GM21786 (cell line): ENCODE results near the gene LILRA1.
"Not testable (repeated sequence)": the region's sequence is repeated elsewhere in the genome, so short reads cannot be mapped to it uniquely, and the experiment has no call there.

Source experiments
- ATAC-seq: cut with Tn5 transposase; IDR thresholded peaks from one replicate; pipeline ENCODE4 v1.9.1; 2021; ENCODE audit not compliant: unreplicated experiment

The LILRA1 gene

DNA sequence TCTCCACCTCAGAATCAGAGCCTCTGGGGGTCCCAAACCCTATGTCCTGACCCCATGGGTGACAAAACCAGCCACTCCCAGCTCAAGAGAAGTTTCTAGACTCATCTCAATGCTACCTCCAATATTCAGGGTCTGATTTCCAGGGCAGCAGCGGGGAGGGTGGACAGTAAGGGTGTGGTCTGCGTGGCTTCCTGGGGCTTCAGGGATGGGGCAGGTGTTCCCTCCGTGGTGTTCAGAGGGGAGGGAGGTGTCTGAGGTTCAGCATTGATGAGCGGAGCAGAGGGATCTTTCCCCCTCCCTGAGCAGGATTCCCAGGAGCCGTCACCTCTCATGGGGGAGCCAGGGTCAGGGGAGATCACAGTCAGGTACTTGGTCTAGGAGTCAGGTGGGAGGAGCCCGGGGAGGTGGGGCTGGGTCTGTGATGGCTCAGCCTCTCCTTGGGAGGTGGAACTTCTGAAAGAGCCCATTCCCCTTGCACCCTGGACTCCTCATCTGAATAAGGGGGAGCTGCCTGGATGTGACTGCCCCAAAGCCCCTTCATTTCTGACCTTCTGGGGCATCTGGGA lies 16.9 kb upstream of the LILRA1 start:
- ATAC-seq: no peak

DNA sequence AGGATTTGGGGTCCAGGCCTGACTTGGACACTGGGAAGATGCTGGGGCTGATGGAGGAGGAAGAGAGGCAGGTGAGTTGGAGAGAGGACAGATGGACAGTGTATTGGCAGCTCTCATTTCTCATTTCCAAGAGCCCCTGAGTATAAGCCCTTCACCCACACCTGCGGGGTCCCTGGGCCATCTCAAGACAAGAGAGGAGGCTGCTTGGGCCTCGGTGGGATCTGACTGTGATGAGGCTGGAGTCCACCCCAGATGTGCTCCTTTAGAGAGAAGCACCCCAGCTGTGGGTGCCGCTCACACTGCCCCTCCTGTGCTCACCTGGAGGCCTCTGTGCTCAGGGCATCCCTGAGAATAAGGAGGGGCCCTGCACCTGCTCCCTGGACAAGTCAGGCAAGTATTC lies 16.1 kb upstream of the LILRA1 start:
- no peak for ATAC-seq

DNA sequence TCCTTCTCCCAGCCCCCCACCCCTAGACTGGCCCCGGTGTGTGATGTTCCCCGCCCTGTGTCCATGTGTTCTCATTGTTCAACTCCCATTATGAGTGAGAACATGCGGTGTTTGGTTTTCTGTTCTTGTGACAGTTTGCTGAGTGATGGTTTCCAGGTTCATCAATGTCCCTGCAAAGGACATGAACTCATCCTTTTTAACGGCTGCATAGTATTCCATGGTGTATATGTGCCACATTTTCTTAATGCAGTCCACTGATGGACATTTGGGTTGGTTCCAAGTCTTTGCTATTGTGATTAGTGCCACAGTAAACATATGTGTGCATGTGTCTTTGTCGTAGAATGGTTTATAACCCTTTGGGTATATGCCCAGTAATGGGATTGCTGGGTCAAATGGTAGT lies 15.2 kb upstream of the LILRA1 start:
- ATAC-seq: not testable (repeated sequence)

GRCh38 chr19:54586397-54586796 lies 7.0 kb upstream of the LILRA1 start:
- ATAC-seq: no peak

DNA sequence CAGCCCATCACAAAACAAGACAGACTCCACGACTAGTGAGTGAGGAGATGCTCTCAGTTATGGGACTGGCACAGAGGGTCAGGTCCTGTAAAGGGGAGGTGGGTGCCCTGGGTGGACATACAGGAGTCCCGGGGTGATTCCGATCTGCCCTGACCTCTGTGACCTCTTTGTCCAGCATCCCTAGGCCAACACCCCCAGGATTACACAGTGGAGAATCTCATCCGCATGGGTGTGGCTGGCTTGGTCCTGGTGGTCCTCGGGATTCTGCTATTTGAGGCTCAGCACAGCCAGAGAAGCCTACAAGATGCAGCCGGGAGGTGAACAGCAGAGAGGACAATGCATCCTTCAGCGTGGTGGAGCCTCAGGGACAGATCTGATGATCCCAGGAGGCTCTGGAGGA lies 6.4 kb upstream of the LILRA1 start:
- ATAC-seq: no peak

- not testable (repeated sequence) for ATAC-seq
These were observed 647 bp downstream of the LILRA1 start for GRCh38 chr19:54593931-54594626.

DNA sequence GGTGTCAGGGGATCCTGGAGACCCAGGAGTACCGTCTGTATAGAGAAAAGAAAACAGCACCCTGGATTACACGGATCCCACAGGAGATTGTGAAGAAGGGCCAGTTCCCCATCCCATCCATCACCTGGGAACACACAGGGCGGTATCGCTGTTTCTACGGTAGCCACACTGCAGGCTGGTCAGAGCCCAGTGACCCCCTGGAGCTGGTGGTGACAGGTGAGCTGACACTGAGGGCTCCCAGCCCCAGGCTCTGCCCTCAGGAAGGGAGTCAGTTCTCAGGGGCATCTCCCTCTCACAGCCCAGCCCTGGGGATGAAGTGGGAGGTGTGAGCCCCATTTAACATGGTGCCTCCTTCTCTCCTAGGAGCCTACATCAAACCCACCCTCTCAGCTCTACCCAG lies 1.3 kb downstream of the LILRA1 start:
- ATAC-seq: no peak

DNA sequence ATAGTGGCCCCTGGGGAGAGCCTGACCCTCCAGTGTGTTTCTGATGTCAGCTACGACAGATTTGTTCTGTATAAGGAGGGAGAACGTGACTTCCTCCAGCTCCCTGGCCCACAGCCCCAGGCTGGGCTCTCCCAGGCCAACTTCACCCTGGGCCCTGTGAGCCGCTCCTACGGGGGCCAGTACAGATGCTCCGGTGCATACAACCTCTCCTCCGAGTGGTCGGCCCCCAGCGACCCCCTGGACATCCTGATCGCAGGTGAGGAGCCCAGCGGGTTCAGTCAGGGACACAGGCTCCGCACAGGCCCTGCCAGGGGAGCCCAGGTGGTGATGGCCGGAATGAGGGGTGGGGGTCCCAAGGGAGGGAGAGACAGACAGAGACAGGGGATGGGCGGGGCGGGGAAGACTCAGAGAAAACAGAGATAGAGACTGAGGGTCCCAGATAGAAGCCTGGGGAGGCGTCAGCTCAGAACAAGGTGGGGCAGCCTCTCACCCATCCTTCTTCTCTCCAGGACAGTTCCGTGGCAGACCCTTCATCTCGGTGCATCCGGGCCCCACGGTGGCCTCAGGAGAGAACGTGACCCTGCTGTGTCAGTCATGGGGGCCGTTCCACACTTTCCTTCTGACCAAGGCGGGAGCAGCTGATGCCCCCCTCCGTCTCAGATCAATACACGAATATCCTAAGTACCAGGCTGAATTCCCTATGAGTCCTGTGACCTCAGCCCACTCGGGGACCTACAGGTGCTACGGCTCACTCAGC lies 2.4 kb downstream of the LILRA1 start:
- not testable (repeated sequence) for ATAC-seq

GRCh38 chr19:54600212-54600611 lies 6.8 kb downstream of the LILRA1 start:
- no peak for ATAC-seq

GRCh38 chr19:54606230-54606629 lies 12.8 kb downstream of the LILRA1 start:
- ATAC-seq: no peak

DNA sequence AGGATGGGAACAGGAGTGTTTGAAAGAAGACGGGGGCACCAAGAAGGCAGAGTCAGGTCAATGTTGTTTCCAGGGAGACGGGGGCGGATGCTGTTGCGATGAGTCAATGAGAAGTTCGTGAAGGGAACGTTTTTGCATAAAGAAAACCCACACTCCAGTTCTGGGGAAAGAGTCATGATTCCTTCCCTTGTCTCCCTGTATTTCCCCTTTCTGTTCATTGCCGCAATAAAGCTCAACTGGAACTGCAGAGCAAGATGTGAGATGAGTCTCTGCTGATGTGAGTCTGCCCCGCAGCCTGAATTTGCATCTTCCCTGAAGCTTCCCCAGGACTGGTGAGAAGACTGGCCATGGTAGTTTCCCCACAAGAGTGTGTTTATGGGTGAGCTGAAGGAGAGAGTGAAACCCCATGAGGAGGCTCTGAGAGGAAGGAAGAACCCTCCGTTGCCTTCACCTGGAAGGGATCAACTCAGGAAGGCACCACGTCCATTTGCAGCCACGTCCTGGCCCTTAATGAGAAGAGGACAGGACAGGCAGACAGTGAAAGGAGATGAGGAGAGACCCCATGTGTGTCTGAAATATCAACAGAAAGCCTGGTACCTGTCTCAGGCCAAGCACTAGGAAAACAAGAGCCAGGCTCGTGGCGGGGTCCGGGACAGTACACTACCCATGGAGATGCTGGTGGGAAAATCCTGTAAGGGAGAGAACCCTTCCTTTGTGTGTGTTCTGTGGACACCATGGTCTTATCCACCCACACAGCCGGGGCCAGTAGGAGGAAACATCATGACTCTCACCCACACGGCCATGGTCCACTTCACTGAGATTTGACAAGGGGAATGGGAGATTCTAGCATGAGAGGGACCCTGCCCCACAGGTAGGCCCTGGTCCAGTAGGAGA lies 13.7 kb downstream of the LILRA1 start:
- peak; percentile 68 for ATAC-seq

DNA sequence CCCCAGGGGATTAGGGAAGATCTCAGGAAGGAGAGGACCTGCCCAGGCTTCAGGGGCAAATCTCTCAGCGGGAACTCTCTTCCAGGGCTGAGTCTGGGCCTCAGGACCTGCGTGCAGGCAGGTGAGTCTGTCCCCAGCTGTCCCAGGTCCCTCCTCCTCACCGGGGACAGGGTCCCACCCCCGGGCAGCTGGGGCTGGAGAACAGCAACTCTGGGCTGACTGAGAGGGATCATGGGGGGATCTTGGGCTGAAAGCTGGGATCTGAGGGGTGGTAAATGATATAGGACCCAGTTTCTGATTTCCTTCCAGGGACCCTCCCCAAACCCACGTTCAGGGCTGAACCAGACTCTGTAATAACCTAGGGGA lies 14.3 kb downstream of the LILRA1 start:
- ATAC-seq: no peak

GRCh38 chr19:54608205-54608604 lies 14.8 kb downstream of the LILRA1 start:
- ATAC-seq: no peak

DNA sequence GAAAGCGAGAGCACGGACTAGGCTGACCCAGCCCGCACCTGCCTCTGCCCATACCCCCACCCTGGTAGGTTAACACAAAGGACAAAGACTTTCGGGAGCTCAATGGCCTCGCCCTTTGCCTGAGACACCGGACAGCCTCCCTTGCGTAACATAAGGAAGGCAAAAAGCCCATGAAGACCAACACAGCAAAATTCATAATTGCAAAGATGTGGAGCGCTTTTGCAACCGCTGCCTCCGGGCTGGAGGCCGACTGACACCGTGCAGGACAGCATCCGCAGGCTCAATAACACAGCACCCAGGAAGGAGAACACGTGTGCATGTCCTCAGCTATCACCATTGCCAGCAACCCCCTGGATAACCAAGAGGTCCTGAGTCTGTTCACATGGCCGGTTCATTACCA lies 15.4 kb downstream of the LILRA1 start:
- ATAC-seq: no peak

DNA sequence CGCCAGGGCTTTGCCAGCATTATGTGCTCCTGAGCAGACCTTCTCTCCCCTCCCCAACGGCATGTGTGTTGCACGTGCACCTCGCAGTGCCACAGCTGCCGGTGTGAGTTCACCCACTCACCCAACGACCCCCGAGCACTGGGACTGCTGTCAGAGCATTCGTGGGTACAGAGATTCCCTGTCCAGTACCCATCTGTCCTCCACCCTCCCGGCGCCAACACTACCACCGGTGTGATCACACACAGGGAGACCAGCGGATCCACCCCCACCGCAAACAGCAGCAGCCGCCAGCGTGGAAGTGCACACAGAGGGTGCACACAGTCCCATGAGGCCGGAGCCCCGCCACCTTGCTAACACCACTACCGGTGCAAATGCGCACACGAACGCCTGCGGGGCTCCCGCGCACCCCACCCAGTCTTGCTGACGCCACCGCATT lies 15.9 kb downstream of the LILRA1 start:
- ATAC-seq: no peak

DNA sequence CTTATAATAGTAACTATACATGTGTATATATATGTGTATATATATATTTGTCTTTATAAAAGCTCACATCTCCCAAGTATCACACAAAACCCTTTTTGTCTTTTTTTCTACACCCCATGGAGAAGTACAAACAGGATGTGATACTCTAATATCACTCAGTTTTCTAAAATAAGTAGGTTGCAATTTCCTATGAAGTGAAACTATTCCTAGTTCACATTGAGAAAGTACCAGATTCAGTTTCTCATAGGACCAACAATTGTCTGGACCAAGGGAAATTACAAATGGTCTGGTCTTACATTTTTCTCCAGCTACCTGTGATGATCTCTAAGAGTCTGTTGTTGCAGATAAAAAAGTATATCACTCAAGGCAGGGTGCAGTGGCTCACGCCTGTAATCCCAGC lies 19.0 kb downstream of the LILRA1 start:
- ATAC-seq: no peak

DNA sequence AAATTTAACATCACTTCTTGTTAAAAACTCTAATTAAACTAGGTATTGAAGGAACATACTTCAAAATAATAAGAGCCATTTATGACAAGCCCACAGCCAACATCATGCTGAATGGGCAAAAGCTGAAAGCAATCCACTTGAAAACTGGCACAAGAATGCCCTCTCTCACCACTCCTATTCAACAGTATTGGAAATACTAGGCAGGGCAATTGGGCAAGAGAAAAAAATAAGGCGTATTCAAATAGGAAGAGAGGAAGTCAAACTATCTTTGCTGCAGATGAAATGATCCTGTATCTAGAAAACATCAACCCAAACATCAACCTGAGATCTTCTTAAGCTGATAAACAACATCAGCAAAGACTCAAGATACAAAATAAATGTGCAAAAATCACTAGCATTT lies 21.3 kb downstream of the LILRA1 start:
- ATAC-seq: no peak

DNA sequence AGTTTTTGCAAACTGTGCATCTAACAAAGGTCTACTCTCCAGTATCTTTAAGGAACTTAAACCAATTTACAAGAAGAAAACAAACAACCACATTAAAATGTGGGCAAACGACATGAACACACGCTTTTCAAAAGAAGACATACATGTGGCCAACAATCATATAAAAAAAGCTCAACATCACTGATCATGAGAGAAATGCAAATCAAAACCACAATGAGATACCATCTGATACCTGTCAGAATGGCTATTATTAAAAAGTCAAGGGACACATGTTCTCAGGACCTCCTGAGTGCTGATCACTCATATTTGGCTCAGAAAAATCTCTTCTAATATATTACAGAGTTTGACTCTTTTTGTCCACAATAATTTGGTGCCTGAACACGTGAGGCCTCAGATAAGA lies 22.6 kb downstream of the LILRA1 start:
- peak; percentile 29 for ATAC-seq

DNA sequence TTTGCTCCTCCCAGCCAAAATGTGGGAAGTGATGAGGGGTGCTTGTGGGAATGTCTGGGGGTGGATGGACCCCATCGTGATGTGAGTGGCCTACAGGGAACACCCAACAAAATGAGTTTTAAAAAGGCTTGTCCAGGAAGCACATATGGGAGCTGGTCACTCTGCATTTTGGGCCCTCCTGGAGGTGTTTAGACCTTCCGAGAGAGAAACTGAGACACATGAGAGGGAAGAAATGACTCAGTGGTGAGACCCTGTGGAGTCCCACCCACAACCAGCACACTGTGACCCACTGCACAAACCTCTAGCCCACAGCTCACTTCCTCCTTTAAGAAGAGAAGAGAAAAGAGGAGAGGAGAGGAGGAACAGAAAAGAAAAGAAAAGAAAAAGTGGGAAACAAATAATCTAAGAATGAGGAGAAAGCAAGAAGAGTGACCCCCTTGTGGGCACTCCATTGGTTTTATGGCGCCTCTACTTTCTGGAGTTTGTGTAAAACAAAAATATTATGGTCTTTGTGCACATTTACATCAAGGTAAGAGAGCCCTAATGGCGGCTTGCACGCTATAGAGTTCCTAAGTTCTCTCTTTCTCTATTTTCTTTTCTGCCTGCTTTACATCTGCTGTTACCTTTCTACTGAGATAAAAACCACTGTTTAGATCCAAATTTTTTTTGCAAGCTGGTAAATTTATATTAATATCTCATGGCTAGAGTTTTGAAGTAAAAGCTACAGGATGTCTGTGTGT lies 23.6 kb downstream of the LILRA1 start:
- peak; percentile 84 for ATAC-seq

DNA sequence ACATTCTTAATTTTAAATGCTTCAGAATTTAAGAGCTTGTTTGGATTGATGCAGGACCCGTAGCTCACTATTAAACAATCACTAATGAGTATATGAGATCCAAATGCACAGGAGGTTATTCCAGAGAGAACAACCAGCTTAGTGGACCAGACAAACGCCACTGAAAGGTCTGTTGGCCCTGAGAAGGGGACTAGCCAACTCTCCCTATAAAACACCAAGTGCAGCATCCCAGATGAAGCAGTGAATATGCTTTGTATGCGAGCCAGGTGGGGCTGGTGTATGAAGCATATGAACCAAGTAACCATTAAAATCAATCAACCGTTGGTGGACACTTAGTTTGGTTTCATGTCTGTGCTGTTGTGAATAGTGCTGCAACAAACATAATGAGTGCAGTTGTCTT lies 27.0 kb downstream of the LILRA1 start:
- ATAC-seq: no peak

- no peak for ATAC-seq
These were observed 29.0 kb downstream of the LILRA1 start for GRCh38 chr19:54622431-54622830.
